ENCODE measurements around the gene HMHB1.

Gene HMHB1

DNA sequence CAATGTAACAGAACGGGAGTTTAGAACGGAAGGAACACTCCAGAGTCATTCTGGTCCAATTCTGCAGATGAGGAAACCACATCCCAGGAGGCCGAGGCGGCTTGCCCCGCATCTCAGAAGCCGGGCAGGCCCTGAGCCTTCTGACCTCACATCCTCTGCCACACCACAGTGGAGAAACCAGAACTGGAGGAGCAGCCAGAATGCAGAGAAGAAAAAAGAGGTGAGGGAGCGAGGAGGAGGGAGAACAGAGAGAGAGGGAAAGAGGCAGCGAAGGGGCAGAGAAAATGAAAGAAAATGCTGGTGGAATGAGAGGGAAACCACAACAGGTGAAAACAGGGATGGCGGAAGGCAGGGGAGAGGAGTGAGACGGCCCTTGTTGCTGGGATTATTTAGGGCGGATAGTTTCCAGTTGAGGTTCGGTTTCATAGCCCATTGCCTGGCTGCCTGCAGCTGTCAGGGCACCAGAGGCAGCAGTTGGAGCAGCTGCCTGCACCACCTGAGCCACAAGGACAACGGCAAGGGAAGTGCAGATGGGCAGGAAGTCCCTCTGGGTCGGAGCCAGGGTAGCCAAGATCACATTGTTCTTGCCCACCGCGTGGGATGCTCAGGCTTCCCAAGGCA lies at the start of gene HMHB1:
Gene HMHB1, plus strand, starts transcription at position 77 of the 621 bp plus-strand sequence.
- DNase-seq: no peak

DNA sequence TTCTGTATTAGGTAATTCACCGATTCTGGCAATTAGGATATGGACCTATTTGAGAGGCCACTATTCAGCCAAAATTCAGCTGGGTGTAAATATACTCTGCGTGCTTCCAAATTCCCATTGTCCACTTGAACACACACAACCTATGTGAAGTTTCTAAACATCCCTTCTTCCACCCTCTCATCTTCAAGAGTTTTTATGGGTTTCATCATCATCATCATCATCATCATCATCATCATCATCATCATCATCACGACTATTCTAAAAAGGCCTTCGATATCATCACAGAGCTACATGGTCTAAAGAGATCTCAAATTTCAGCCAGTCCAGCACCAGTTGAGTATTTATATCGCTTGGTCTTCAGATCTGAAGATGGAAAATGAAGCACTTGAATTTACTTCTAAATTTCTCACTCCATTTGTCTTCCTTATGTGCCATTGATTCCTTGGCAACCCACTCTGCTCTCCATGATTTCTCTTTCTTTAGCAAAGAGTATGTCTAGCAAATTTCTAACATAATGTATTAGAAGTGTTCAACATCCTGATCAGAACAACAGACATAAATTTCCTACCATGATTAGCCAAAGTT lies 49.2 kb upstream of the HMHB1 start:
- no peak for DNase-seq

DNA sequence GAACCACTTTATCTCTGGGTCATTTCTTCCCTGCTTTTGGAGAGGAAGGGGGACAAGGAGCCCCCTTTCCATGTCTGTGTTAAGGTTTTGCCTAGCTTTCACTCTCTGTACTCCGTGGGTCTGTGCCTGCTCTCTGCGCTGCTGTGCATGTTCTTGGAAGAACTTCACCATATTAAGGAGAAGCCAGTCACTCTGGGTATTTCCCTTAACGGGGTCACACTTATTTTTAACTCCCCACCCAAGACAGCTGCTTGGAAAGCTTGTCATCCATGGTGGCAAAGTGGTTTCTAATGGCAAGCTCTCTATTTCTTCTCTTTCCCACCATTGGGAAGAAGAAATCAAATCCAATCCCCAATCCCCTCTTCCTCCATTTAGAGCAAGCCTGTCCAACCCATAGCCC lies 44.8 kb upstream of the HMHB1 start:
- DNase-seq: no peak

DNA sequence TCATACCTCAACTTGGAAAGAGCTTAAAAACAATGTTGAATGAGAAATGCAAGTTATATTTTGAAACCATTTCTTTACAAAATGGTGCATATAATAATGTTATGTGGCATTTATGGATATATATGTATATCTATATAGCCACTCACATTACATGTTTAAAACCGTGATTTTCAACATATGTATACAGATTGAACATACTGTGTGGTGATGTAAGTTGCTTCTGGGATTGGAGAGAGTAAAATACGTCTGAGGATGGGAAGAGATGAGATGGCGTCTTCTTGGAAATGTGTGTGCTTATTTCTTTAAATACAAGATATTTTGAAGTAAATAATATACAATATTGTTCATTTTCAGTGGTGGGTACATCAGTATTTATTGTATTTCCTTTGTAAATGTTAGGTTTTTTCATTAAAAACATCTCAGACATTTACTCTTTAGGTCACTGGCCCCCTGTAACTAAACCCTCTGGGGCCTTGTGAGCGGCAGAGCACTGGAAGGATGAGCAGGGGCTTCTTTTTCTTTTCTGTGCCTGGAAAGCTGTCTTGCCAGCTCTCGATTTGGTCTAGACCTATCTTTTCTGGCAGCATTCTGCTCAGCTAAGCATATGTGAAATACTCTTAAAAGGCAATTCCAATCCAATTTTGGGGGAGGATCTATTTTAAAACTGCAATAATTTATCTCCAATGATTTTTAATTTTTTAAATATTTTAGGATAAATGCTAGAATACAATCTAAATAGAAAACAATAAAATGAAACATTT lies 42.8 kb upstream of the HMHB1 start:
- DNase-seq: no peak

DNA sequence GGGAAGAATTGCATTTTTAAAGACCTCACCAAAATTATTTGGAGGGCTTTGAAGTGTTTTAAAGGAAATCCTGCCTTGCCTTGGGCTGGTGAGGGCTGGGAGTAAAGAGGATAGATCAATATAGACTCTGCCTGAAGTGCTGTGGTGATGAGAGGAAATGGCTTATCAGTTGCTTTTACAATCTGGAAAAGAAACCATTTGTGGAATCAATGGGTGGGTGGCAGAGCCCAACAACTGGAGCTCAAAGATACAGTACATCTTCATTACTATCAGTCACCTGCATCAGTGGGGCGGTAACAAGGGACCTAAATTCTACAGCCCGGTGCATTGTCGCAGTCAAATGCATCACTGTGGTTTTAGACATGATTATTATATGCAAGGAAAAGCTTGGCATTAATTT lies 41.5 kb upstream of the HMHB1 start:
- DNase-seq: no peak

DNA sequence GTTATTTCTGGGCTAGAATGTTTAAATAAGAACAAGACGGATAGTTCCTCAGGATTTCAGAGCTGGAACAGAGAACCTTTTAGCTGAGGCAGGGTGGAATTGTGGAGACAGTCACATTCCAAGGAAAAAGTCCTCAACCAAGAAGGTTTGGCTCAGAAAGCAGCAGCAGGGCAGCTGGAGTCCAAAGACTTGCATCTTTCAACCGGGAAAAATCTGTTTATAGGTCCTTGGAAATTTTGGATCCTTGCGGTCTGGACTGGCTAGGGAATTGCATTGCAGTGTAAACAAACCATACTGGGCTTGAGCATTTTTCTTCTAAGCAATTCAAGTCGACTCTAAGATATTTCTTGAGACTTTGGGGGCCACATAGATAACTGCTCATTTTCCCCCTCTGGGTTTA lies 40.8 kb upstream of the HMHB1 start:
- no peak for DNase-seq

DNA sequence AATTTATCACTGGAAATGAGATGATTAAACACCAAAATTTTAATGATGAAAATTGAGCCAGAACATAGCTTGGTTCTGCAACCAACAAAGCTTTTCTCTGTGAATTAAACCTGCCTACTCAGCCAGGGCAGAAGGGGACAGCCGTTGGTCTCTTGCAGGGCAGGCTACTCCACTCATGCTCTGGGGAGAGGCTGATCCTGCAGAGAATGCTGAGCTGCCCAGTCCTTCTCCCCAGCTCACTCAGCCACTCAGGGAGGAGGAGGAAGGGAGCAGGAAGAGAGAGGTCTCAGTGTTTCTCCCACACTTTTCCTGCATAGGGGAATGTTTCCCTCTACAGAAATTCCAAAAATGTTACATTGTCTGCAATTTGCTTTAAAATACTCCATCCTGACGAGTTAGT lies 40.4 kb upstream of the HMHB1 start:
- DNase-seq: no peak

DNA sequence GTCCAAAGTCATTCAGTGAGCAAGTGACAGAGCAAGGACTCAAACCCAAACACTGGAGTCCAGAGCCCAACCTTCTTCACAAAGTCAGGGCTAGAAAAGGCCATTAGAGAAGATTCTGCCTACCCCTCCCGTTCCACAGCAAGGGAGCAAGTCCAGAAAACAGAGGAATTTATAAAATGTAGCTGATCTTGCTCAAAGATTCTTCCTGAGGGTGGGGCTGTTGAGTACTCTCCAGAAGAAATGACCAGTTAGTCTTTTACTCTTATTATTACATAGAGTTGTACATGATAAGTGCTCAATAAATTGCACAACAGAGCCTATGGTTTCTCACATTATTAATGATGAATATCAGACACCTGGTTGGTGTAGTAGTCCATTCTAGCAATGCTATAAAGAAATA lies 39.3 kb upstream of the HMHB1 start:
- DNase-seq: no peak

DNA sequence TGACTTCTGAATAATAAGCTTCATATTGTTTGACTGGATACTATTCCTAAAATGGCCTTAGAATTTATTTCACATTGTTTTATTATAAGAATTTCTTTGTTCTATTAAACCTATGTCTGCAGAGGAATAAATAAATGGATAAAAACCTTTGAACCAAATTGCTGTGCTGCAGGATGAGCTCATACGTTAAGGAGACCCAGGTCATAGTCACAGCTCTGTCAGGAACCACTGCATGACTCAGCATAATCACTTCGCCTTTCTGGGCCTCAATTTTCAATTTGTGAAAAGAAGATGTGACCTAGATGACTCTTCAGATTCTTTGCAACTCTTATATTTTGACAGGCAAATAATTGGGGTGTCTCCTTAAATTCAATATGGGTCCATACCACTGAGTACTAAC lies 36.7 kb upstream of the HMHB1 start:
- no peak for DNase-seq

DNA sequence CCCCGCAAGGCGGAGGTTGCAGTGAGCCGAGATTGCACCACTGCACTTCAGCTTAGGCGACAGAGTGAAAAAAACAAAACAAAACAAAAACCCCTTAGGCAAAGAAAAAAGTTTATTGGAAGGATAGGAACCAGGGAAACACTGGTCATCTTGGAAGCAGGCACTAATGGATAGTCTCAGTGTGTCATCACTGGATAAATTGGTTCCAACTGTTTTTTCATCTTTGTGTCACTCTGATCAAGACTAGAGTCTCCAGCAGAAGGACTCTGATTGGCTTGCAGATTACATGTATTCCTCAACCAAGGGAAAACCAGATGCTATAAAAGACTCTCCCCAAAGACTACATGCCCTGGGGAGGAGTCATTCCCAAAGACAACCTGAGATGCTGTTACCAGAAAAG lies 35.0 kb upstream of the HMHB1 start:
- DNase-seq: no peak

DNA sequence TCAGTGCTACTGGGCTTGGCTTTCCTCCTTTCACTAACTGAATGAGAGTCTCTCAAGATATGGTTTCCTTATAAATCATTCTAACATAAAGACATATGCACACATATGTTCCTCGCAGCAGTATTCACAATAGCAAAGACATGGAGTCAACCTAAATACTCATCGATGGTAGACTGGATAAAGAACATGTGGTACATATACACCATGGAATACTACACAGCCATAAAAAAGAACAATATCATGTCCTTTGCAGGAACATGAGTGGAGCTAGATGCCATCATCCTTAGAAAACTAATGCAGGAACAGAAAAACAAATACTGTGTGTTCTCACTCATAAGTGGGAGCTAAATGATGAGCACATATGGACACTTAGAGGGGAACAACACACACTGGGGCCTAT lies 32.5 kb upstream of the HMHB1 start:
- DNase-seq: no peak

DNA sequence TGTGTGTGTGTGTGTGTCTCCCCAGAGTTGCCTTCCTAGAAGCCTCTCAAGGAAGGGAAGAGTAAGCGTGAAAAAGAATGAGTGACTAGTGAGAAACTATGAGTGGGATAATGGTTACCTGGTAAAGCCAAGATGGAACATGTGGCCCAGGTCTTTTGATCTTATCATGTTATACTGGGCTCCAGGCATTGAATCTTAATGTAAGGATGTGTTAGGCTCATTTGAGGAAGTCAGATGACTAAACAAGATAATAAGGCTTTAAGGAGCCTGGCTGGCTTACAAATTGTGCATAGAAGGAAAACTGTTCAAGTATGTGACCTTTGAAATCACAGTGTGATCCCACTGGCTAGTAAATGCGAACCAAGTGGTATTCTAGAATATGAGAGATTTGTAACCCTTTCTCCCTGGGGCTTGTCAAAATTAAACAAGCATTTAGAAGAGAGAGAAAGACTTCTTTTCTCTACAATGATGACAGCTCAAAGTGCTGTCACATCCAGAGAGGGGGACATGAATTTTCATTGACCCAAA lies 29.9 kb upstream of the HMHB1 start:
- DNase-seq: no peak

DNA sequence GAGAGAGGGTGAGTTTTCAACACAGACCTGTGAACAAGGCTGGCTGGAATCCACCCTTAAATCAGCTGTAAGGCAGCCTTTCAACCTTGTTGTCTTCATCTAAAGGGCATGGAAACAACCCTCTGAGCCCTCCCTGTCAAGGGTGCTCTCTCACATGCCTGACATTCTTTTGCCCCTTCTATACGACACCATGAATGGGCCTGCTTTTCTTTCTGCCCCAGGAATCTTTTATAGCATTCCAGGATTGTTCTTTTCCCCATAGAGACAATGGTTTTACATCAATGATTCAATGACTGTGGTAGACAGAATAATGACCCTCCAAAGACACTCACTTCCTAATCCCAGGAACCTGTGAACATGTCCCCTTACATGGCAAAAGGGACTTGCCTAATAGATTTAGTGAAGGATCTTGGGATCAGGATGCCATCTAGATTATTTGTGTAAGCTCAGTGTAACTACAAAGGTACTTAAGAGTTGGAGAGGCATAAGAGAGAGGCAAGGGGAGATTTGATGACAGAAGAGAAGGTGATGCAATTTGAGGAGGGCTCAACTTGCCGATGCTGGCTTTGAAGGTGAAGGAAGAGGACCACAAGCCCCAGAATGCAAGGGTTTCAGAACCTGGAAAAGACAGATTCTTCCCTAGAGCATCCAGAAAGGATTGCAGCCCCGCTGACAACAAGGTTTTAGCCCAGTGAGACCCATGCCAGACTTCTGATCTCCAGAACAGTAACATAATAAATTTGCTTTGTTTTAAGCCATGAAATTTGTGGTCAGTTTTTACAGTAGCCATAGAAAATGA lies 29.2 kb upstream of the HMHB1 start:
- no peak for DNase-seq

DNA sequence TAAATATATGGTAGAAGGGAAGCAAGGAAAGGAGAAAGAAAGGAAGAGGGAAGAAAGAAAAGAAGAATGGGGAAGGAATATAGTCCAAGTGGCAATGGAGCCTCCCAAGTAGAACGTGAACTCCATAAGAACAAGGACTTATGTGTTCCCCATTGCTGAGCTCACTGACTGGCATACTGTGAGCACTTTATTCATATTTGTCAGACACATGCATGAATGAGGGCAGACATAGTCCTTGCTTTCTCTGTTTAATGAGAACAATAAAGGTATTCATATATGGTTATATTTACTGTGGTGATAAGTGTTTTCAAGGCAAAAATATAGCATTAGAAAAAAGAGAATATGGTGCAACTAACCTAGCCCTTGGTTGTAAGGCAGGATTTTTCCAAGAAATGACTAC lies 23.6 kb upstream of the HMHB1 start:
- DNase-seq: no peak

DNA sequence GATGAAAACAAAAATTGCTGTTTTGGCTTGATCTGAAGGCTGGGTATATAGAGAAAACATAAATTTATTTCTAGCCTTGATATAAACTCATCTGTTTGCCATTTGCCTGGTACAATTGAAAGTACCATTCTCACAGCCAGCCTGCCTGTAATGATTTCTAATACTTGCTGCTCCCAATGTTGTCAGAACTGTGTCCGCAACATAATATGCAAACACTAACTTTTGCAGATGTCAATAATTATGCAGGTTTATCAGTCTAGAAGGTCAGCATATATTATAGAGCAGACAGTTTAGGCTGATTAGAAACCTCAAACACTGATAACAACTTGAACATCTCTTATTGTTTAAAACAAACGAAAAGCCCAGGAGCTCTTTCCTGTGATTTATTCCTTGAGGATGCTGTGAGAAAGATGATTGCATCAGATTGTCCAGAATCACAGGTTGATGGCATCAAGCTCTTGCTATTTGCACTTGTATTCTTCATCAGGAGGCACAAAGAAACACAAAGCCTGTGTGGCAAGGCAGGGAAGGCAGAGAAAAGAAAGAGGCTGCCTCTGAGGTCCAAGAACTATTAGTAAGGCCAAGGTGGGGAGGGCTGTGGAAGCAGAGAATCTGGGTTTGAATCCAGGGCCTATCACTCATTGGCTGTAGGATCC lies 21.4 kb upstream of the HMHB1 start:
- DNase-seq: no peak

DNA sequence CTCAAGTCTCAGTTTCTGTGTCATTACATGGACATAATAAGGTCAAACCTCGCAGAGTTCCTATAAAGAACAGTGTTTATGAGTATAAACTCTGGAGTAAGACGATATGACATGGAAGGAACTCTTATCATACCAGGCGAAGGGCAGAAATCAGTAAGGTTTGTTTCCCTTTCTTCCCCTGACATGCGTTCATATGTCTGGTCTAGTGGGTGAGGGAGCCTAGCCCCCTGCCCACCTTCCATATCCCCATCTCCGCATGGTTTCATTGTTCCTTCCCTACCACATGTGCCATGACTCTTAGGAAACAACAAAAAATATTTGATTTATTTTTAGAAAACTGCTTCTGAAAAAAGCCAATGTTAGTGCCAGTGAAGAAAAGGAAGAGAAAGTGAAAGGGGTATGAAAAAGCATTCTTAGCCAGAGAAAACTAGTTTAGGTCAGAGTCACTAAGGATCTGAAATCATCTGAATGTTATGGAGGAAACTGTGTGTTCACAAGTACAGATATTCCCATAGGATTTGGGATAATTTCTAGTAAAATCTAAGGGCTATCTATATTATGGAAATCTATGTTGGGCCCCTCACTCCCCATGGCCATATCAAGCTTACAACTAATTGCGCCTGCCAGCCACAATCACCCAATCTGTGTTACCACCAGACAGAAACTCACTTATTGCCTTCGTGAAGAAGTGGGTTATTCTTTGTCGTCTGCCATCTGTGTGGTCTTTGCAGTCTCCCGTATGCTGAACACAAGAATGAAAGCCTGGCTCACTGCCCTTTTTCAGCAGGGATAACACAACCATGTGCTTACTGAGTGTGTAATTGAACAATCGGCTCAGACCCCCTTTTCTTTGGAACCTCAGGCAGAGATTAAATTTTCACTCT lies 19.9 kb upstream of the HMHB1 start:
- no peak for DNase-seq

DNA sequence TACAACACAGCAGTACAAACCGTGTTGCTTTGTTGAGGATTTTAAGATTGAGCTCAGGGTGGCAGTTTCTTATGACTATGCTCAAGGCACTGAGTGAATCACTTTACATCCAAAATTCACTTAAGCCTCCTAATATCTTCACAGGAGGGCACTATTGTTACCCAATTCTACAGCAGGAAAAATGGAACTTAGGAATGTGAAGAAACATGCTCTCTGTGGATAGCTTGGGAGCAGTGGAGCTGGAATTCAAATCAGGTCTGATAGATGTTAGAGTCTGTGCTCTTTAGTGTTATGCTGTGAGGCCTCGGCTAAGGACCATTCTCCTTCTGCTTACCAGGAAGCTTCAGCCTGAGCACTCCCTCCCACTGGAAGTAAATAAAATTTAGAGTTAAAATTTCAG lies 18.7 kb upstream of the HMHB1 start:
- DNase-seq: no peak

DNA sequence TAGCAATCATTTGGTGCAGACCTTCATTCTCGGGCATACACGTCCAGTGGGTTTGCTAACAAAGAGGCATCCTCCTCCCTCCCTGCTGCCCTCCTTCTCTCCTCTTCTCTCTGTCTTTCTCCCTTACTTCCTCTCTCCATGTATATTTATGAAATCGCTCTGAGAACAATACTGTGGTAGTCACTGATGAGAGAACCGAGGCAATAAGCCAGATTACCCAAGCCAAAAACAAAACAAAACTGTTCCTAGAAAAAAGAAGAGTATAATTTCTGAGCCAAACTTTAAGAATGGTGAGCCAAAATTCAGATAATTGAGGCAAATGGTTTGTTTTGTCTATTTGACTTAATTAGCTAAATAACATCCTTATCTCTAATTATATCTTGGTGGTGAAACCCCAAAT lies 15.8 kb upstream of the HMHB1 start:
- DNase-seq: no peak

DNA sequence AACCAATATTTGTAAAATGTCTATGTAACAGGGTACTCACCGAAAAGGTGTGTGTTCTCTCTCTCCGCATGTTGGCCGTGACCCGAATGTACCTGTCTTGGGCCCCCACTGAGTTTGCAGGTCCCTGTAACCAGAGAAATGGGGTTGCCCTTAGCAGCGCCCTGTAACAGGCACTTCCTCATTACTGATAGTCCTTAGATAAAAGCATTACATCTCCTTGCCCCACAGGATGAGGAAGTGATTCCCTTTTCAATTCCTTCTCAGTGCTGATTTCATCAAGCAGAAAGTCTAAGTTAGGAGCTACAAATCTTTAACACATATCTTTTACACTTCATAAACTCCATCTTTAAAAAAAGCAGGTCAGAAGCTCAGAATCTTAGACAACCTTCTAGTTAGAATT lies 15.2 kb upstream of the HMHB1 start:
- DNase-seq: no peak

DNA sequence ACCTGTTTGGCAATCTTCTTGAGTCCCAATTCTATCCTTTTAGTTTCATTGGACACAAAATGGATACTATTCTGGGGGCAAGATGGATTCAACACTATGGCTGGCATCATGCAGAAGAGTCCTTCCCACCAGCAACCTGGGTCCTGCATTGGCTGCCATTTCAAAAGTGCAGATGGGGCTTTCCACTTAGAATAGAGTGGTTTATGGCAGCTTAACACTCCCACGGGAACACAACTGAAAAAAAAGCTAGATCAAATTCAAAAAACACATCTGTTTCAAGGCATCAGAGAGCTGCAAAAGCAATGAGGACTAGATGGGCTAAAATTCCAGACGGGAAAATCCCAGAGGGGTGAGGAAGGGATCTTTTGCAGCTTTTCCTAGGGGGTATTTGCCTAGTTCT lies 11.2 kb upstream of the HMHB1 start:
- DNase-seq: no peak

DNA sequence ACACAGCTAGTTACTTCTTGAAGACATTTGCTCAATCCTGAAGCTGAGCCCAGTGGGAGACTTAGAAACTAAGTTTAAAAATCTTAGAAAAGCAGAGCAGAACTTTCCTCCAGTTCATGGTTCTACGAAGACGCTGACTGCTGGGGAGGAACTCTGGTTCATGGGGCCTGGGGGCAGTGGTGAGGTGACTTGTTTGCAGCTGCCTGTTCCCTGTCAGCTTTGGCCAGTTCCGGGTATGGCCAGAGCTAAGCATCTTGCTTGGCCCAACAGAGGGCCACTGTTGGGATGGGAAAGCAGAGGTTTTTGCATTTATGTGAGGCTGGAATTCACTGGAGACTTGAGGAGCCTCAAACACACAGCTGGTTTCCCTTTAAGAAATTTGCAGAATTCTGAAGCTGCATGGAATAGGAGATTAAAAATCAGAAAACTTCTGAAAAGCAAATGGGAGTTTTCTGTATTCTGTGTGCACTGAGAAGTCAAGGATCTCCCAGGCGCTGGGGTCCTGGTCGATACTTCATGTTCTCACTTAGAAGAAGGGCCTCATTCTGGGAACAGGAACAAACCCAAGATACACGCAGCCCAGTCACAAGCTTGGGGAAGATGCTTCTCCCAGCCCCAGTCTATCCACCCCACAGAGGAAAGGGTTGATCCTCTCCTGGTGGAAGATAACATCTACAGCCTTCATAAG lies 10.6 kb upstream of the HMHB1 start:
- DNase-seq: no peak

Measured in activated CD4-positive, alpha-beta T cell treated with anti-CD3 and anti-CD28 coated beads for 4 hours (primary cell).